Mucosa of descending colon (tissue), 3 donors: ENCODE results near the gene GUCA1A. TPM values are rescaled to one million over a fixed set of nuclear protein-coding genes. Genes with fewer than 3 reads are reported as not detected.

ENCODE experiments used
- ATAC-seq: fragments of 200-7000 bp; cut with Tn5 transposase; one replicate; pipeline ENCODE4 v1.9.1; 2020; ENCODE audit warnings: mild to moderate bottlenecking, moderate library complexity
- DNase-seq, 3 donors: peaks; one replicate each; pipeline ENCODE4 v3.0.0-alpha.2; 2020
- H3K36me3 ChIP-seq: fragments of 200-600 bp; one replicate; pipeline ENCODE4 v1.8.0; 2021; ENCODE audit warnings: low read depth, mild to moderate bottlenecking
- H3K4me1 ChIP-seq: fragments of 200-600 bp; one replicate; pipeline ENCODE4 v1.8.0; 2021; ENCODE audit warnings: low read depth, mild to moderate bottlenecking
- H3K4me3 ChIP-seq: fragments of 200-600 bp; one replicate; pipeline ENCODE4 v1.8.0; 2021; ENCODE audit warnings: mild to moderate bottlenecking
- H3K9me3 ChIP-seq: fragments of 200-600 bp; one replicate; pipeline ENCODE4 v1.8.0; 2021; ENCODE audit warnings: mild to moderate bottlenecking
- CTCF ChIP-seq: fragments of 200-600 bp; IDR thresholded peaks from one replicate; pipeline ENCODE4 v1.8.0; 2022; ENCODE audit warnings: antibody characterized with exemption, mild to moderate bottlenecking
- intact Hi-C, 2 donors: fragments of 100-400 bp; cut with DNase I in 1 of 2; cut with micrococcal nuclease in 1 of 2; formaldehyde crosslinking; loops; one replicate each; pipeline versions ENCODE4 v1.11.0 to v1.11.1; 2022; cut with DNase I, micrococcal nuclease
- total RNA-seq, 3 donors: library from RNA; stranded (reverse); fragmentation: NEBNext Ultra II Directional in 2 of 3; extraction: Animal tissue kit (Norgen Biotek cat#: 25700) in 2 of 3; gene quantifications; one replicate each; pipeline versions ENCODE4 v1.2.1 to v1.2.4, GENCODE V29; 2021 to 2023
- donor health status: DM: no; HTN: no; CAD: no; lungs with moderate emphysema.
- donor health status: DM: no; HTN: no; CAD: no.
- donor health status: DM: no; HTN: yes; CAD: no.

GUCA1A gene
- total RNA-seq, 3 donors from 2014 or later: not detected

- no peak overlapping the region for H3K4me3 ChIP-seq
- intact Hi-C loops: no loop called here
- ATAC-seq: no peak
- TF ChIP-seq CTCF: no peak
- DNase-seq: no peak
- no peaks in the 10 kb centered on the region for H3K36me3 ChIP-seq
- no peaks in the 10 kb centered on the region for H3K9me3 ChIP-seq
- H3K4me1 ChIP-seq: no peaks in the 10 kb centered on the region
Observed at GRCh38 chr6:42155293-42155692, 17.9 kb upstream of the GUCA1A start.

DNA sequence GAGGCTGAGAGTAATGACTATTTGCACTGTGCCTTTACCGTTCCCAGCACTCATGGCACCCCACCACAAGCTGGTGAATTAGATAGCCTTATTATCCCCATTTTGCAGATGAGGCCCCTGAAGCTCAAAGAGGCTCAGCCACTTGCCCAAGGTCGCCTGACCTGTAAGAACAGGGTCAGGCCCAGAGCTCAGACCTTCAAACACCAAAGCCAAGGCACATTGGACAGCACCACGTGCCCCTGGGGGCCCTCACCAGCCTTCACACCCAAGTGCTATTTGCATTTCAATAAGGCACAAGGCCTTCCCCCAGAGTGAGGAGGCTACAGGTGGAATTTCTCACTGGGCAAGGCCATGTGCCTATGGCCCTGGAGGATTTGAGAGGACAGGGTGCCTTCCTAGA lies 16.5 kb upstream of the GUCA1A start:
- H3K4me1 ChIP-seq: no peaks in the 10 kb centered on the region
- no peaks in the 10 kb centered on the region for H3K36me3 ChIP-seq
- ATAC-seq: no peak
- intact Hi-C loops: no loop called here
- no peak overlapping the region for H3K4me3 ChIP-seq
- H3K9me3 ChIP-seq: no peaks in the 10 kb centered on the region
- DNase-seq: no peak
- TF ChIP-seq CTCF: no peak

DNA sequence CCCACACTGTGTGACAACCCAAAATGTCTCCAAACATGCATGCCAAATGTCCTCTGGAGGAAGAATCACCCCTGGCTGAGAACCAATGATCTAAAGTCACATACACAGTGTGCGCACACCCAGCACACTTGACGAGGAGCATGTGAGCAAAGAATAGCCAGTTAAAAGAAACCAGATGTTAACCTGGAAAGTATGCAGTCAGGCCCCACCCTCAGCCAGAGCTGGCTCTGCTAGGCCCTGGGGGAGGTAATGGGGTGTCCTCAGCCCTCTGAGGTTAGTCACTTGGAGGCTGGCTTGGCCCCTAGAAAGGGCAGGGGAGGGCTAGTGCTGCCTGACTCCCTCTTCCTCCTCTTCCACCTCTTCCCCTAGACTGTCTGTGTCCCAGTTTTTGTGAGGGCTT lies 15.2 kb upstream of the GUCA1A start:
- ATAC-seq (no peak), DNase-seq (no peak)
- Histone ChIP-seq H3K36me3 (no peaks in the 10 kb centered on the region), H3K4me1 (no peaks in the 10 kb centered on the region), H3K9me3 (no peaks in the 10 kb centered on the region), H3K4me3 (no peak overlapping the region)
- intact Hi-C loops: no loop called here
- no peak for TF ChIP-seq CTCF

- DNase-seq: no peak
- no peaks in the 10 kb centered on the region for H3K9me3 ChIP-seq
- no peaks in the 10 kb centered on the region for H3K4me1 ChIP-seq
- ATAC-seq: no peak
- intact Hi-C loops: no loop called here
- no peak overlapping the region for H3K4me3 ChIP-seq
- TF ChIP-seq CTCF: no peak
- H3K36me3 ChIP-seq: no peaks in the 10 kb centered on the region
Observed at GRCh38 chr6:42158631-42159030, 14.5 kb upstream of the GUCA1A start.

DNA sequence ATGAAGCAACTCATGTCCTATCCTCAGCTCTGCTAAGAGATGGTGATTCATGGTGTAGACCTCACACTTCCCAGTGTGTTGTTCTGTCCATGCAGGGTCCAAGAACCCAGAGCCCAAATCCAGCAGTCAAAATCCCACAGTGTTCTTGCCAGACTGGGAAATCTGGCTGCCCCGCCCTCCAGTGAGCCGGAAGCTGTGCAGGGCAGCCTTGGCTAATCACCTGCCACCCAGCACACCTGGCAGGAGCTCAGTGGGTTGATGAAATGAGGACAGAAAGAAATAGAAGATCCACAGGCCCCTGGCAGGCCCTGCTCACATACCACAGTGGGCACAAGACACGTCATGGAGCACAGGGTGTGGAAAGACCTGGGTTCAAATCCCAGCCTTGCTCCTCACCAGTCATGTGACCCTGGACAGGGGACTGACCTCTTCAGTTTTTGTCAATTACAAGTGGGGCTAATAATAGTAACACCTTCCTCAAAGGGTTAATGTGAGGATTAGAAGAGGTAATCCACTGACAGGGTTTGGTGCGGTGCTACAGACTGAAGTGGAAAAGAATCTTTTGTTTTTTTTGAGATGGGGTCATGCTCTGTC lies 13.6 kb upstream of the GUCA1A start:
- H3K4me1 ChIP-seq: no peaks in the 10 kb centered on the region
- no peak for TF ChIP-seq CTCF
- no peaks in the 10 kb centered on the region for H3K36me3 ChIP-seq
- ATAC-seq (peak; percentile 84), DNase-seq (peak in 1 of 3 donors; percentile 62)
- intact Hi-C loops: no loop called here
- H3K4me3 ChIP-seq: no peak overlapping the region
- no peaks in the 10 kb centered on the region for H3K9me3 ChIP-seq

GRCh38 chr6:42162384-42162783 lies 10.8 kb upstream of the GUCA1A start:
- ATAC-seq (no peak), DNase-seq (no peak)
- no peak overlapping the region for H3K4me3 ChIP-seq
- no peak for TF ChIP-seq CTCF
- H3K4me1 ChIP-seq: no peaks in the 10 kb centered on the region
- no peaks in the 10 kb centered on the region for H3K36me3 ChIP-seq
- intact Hi-C loops: no loop called here
- H3K9me3 ChIP-seq: no peaks in the 10 kb centered on the region
